Panc1 (cell line): Measurements from ENCODE around the gene ARPC5L. TPM values are rescaled to one million over a fixed set of nuclear protein-coding genes. Genes with fewer than 3 reads are reported as not detected.

Experiments
- ATAC-seq: fragments of 200-7000 bp; cut with Tn5 transposase; 2 replicates; pipeline ENCODE4 v1.9.1; 2020; ENCODE audit warnings: mild to moderate bottlenecking, moderate library complexity
- BruUV-seq: library from RNA; stranded (reverse); fragments of 400-500 nt; replicated peaks from 2 replicates; lab custom pipeline; 2021; lab: Mats Ljungman, UMichigan
- CTCF ChIA-PET: fragments of 300-600 bp; sonication (Branson Sonifier 250); formaldehyde crosslinking; loops from one replicate; lab custom pipeline; 2022; ENCODE audit warnings: antibody characterized with exemption; lab: Charles Lee
- POLR2A ChIA-PET: fragments of 300-600 bp; sonication (Branson Sonifier 250); formaldehyde crosslinking; loops from one replicate; lab custom pipeline; 2022; ENCODE audit warnings: antibody characterized with exemption; lab: Charles Lee
- DNase-seq: peaks from one replicate; pipeline ENCODE4 v3.0.0-alpha.2; 2010; ENCODE audit warnings: low read depth, low spot score
- H3K27ac ChIP-seq: 2 replicates; pipeline ENCODE4 v1.5.1; 2011; ENCODE audit warnings: mild to moderate bottlenecking, low read length, inconsistent platforms
- H3K27me3 ChIP-seq: fragments of 200-500 bp; sonication (Bioruptor generic); 2 replicates; pipeline ENCODE4 v1.6.0; 2014; ENCODE audit warnings: low read length, inconsistent platforms; ENCODE audit not compliant: control insufficient read depth, insufficient read depth
- H3K36me3 ChIP-seq: fragments of 200-500 bp; sonication (Bioruptor generic); 2 replicates; pipeline ENCODE4 v1.5.1; 2014; ENCODE audit warnings: inconsistent platforms, mild to moderate bottlenecking, low read length, moderate library complexity; ENCODE audit not compliant: control insufficient read depth, insufficient read depth
- H3K4me1 ChIP-seq: 2 replicates; pipeline ENCODE4 v1.5.1; 2011; ENCODE audit warnings: inconsistent platforms, mild to moderate bottlenecking, low read length, moderate library complexity; ENCODE audit not compliant: control insufficient read depth, insufficient read depth
- H3K4me3 ChIP-seq, 2 experiments: 2 replicates each; pipeline ENCODE4 v1.5.1; 2011 to 2012; ENCODE audit warnings: low read depth in 2 of 2, low read length in 2 of 2, mild to moderate bottlenecking in 2 of 2, inconsistent platforms in 1 of 2, moderate library complexity in 1 of 2
- H3K9me3 ChIP-seq: fragments of 200-500 bp; sonication (Bioruptor generic); 2 replicates; pipeline ENCODE4 v1.5.1; 2014; ENCODE audit warnings: low read depth, mild to moderate bottlenecking, inconsistent platforms, low read length, moderate library complexity; ENCODE audit not compliant: control insufficient read depth, insufficient read depth
- CTCF ChIP-seq: fragments of 450-650 bp; IDR thresholded peaks from 2 replicates; pipeline ENCODE4 v1.5.1; 2017; ENCODE audit warnings: mild to moderate bottlenecking
- POLR2AphosphoS5 ChIP-seq: IDR thresholded peaks from 2 replicates; pipeline ENCODE4 v1.6.1; 2012; ENCODE audit warnings: mild to moderate bottlenecking, low read depth, low read length, moderate library complexity
- SIN3A ChIP-seq: IDR thresholded peaks from 2 replicates; pipeline ENCODE4 v1.6.1; 2012; ENCODE audit warnings: low read depth, mild to moderate bottlenecking, low read length, moderate library complexity, borderline replicate concordance; ENCODE audit not compliant: insufficient read depth
- TCF7L2 ChIP-seq: IDR thresholded peaks from 2 replicates; pipeline ENCODE4 v1.6.1; 2011; ENCODE audit warnings: mild to moderate bottlenecking, low read depth, low read length, inconsistent platforms
- in situ Hi-C: cut with HindIII; loops from 2 replicates; pipeline ENCODE4 v1.10.0; 2016; ENCODE audit warnings: low sequenced_read_pairs, low pct_unique_long_range_greater_than_20kb
- intact Hi-C: fragments of 100-400 bp; cut with micrococcal nuclease; formaldehyde crosslinking; loops from one replicate; pipeline ENCODE4 v1.10.0; 2022; ENCODE audit not compliant: unreplicated experiment
- total RNA-seq: library from RNA; stranded (reverse); gene quantifications from one replicate; pipeline ENCODE4 v1.2.1, GENCODE V29; 2021; ENCODE audit not compliant: unreplicated experiment
- TF ChIP-seq, protein P1 (sequence below), 2 experiments: IDR thresholded peaks; 2 replicates each; pipeline ENCODE4 v1.6.1; 2011 to 2012; ENCODE audit warnings: low read depth in 2 of 2, control low read depth in 1 of 2, low read length in 1 of 2, mild to moderate bottlenecking in 1 of 2, moderate library complexity in 1 of 2; ENCODE audit not compliant: insufficient read depth in 1 of 2

ARPC5L gene
- total RNA-seq, 1 experiment from 2014 or later: 39.6 TPM

GRCh38 chr9:124855566-124855943, 6.4 kb upstream of the ARPC5L start:
- in situ Hi-C loops (no loop called here), intact Hi-C loops (no loop called here)
- Histone ChIP-seq H3K36me3 (no peaks in the 10 kb centered on the region; the same call in none of the 2 replicates), H3K4me1 (peaks cover 22% of the 10 kb centered on the region), H3K4me3 (no peak overlapping the region), H3K27ac (no peak overlapping the region), H3K9me3 (no peaks in the 10 kb centered on the region), H3K27me3 (no peaks in the 10 kb centered on the region)
- CTCF ChIA-PET: interaction anchor here (7.5 kb wide), 1 partner anchor 81 kb away, joined by 134 read pairs; the partner anchor contains the start of genes NR6A1 and OLFML2A
- ATAC-seq (no peak), DNase-seq (no peak)
- POLR2A ChIA-PET: interaction anchor here (0.5 kb wide), 2 partner anchors 19 to 900 kb away, joined by 3 to 12 read pairs; no protein-coding TSS in a partner anchor
- no TSS peak for BruUV-seq
- TF ChIP-seq, protein P1, sequence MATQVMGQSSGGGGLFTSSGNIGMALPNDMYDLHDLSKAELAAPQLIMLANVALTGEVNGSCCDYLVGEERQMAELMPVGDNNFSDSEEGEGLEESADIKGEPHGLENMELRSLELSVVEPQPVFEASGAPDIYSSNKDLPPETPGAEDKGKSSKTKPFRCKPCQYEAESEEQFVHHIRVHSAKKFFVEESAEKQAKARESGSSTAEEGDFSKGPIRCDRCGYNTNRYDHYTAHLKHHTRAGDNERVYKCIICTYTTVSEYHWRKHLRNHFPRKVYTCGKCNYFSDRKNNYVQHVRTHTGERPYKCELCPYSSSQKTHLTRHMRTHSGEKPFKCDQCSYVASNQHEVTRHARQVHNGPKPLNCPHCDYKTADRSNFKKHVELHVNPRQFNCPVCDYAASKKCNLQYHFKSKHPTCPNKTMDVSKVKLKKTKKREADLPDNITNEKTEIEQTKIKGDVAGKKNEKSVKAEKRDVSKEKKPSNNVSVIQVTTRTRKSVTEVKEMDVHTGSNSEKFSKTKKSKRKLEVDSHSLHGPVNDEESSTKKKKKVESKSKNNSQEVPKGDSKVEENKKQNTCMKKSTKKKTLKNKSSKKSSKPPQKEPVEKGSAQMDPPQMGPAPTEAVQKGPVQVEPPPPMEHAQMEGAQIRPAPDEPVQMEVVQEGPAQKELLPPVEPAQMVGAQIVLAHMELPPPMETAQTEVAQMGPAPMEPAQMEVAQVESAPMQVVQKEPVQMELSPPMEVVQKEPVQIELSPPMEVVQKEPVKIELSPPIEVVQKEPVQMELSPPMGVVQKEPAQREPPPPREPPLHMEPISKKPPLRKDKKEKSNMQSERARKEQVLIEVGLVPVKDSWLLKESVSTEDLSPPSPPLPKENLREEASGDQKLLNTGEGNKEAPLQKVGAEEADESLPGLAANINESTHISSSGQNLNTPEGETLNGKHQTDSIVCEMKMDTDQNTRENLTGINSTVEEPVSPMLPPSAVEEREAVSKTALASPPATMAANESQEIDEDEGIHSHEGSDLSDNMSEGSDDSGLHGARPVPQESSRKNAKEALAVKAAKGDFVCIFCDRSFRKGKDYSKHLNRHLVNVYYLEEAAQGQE (IDR thresholded peaks at IDR 0.05; ENCODE audit: insufficient read depth in 1 of 2, low read depth in 2 of 2, low read length in 1 of 2): no peak
- no peak for TF ChIP-seq CTCF
- TF ChIP-seq TCF7L2: no peak
- no peak for TF ChIP-seq SIN3A
- no peak for TF ChIP-seq POLR2AphosphoS5

DNA sequence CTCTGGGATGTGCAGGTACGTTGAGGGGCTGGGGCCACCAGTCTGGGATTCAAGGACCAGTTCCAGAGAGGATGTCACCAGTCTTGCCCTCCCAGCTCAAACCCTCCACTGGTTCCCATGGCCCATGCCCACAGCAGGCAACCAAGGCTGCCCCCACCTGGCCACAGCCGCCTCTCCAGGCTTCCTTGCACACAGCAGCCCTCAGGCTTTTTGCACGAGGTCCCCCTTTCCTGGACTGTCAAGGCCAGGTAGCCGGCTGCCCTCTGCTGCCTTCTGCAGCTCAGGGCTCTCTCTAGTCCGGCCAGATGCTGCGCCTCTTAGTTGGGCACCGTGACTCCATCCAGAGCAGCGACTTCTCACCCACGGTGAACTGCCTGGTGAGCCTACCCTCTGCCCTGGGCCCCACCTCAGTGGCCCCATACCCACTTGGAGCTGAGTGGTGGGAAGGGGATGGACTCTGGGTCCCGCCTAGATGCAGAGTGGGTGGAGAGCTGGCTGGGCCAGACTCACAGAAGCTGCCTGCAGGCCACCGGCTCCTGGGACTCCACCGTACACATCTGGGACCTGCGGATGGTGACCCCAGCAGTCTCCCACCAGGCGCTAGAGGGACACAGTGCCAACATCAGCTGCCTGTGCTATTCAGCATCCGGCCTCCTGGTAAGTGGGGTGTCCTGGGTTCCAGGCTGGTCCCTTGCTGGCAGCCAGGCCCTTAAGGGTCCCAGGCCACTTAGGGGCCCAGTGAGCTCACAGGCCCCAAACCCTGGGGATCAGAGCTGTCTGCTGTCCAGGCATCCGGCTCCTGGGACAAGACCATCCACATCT, 5.8 kb upstream of the ARPC5L start:
- ATAC-seq (peak; percentile 66), DNase-seq (no peak)
- intact Hi-C loops: no loop called here
- no TSS peak for BruUV-seq
- H3K4me1 ChIP-seq: peaks cover 22% of the 10 kb centered on the region
- H3K36me3 ChIP-seq: peaks cover 5% of the 10 kb centered on the region
- no peaks in the 10 kb centered on the region for H3K27me3 ChIP-seq
- ChIA-PET CTCF (interaction anchor here (7.5 kb wide), 1 partner anchor 82 kb away, joined by 134 read pairs; the partner anchor contains the start of genes NR6A1 and OLFML2A), POLR2A (interaction anchor here (0.5 kb wide), 1 partner anchor 20 kb away, joined by 12 read pairs; no protein-coding TSS in a partner anchor)
- H3K27ac ChIP-seq: no peak overlapping the region
- in situ Hi-C loops: no loop called here
- no peak for TF ChIP-seq TCF7L2
- TF ChIP-seq, protein P1 (IDR thresholded peaks at IDR 0.05; ENCODE audit: insufficient read depth in 1 of 2, low read depth in 2 of 2, low read length in 1 of 2): no peak
- TF ChIP-seq CTCF: peak; percentile 71
- H3K9me3 ChIP-seq: no peaks in the 10 kb centered on the region
- H3K4me3 ChIP-seq: no peak overlapping the region
